OCI-LY3 (cell line): ENCODE measurements around the gene TARM1.

Source experiments
- EZH2phosphoT487 ChIP-seq: fragments of 200-600 bp; shearing (Covaris generic); IDR thresholded peaks from 2 replicates; pipeline ENCODE4 v1.6.1; 2018; ENCODE audit warnings: antibody characterized with exemption, mixed run types, low read depth
- TF ChIP-seq, protein P1 (sequence below): fragments of 200-600, 300-600 bp; sonication (generic); IDR thresholded peaks from 2 replicates; pipeline ENCODE4 v1.5.1; 2014; ENCODE audit warnings: antibody characterized with exemption, low read length, low read depth

DNA sequence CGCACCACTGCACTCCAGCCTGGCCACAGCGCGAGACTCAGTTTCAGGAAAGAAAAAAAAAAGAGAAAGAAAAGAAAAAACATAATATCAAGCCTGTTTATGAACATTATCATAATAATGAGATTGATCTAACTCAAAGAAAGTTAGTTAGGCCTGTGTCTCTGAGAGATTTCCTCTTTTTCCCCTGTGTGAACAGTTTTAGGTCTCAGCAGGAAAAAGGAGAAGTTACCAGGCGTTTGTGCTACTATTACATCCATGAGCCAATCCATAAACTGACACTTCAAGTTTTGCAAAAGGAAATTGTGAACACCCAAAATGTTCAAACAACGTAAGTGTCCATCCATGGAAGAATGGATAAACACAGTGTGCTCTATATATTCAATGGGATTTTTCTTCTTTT is 3.8 kb downstream of the TARM1 start:
- TF ChIP-seq, protein P1, sequence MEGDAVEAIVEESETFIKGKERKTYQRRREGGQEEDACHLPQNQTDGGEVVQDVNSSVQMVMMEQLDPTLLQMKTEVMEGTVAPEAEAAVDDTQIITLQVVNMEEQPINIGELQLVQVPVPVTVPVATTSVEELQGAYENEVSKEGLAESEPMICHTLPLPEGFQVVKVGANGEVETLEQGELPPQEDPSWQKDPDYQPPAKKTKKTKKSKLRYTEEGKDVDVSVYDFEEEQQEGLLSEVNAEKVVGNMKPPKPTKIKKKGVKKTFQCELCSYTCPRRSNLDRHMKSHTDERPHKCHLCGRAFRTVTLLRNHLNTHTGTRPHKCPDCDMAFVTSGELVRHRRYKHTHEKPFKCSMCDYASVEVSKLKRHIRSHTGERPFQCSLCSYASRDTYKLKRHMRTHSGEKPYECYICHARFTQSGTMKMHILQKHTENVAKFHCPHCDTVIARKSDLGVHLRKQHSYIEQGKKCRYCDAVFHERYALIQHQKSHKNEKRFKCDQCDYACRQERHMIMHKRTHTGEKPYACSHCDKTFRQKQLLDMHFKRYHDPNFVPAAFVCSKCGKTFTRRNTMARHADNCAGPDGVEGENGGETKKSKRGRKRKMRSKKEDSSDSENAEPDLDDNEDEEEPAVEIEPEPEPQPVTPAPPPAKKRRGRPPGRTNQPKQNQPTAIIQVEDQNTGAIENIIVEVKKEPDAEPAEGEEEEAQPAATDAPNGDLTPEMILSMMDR, result no peak
- no peak for TF ChIP-seq EZH2phosphoT487
